ENCODE results near the gene KAT6B. TPM values are rescaled to one million over a fixed set of nuclear protein-coding genes. Genes with fewer than 3 reads are reported as not detected.
"Not testable (repeated sequence)": the region's sequence is repeated elsewhere in the genome, so short reads cannot be mapped to it uniquely, and the experiment has no call there.

Gene KAT6B
- total RNA-seq, 1 donor from 2014 or later, result 48.3 TPM

DNA sequence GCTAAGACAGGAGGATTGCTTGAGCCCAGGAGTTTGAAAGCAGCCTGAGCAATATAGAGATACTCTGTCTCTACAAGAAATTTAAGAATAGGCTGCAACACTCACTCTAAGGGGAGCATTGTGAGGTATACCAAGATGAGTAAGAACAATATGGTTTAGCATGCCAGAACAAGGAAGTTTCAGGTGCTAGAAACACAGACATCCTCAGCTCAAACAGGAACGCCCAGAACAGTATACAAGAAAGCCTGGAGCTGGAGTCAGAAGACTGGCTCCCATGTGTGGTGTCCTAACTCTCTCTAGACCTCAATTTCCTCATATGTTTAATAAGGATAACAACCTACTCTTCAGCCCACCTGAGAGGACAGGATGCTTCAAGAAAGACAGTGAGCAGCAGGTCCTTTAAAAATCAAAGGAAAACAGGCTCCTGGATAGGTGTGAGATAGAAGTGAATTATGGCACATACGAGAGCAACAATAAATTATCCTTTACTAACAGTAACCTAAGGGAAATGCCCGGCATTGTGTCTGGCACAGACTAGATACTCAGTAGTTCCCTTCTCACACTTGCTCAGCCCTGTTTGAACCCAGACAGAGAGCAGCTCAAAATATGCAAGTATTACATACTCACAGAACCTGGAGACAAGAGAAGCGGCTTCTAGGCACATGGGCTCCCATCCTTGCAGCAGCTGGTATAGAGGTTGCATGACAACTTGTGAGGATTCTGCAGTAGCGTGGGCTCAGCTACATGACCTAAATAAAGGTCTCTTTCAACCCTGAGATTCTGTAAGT, 45.4 kb downstream of the KAT6B start:
- H3K27ac Mint-ChIP-seq, result no peak overlapping the region
- TF ChIP-seq, protein P1, sequence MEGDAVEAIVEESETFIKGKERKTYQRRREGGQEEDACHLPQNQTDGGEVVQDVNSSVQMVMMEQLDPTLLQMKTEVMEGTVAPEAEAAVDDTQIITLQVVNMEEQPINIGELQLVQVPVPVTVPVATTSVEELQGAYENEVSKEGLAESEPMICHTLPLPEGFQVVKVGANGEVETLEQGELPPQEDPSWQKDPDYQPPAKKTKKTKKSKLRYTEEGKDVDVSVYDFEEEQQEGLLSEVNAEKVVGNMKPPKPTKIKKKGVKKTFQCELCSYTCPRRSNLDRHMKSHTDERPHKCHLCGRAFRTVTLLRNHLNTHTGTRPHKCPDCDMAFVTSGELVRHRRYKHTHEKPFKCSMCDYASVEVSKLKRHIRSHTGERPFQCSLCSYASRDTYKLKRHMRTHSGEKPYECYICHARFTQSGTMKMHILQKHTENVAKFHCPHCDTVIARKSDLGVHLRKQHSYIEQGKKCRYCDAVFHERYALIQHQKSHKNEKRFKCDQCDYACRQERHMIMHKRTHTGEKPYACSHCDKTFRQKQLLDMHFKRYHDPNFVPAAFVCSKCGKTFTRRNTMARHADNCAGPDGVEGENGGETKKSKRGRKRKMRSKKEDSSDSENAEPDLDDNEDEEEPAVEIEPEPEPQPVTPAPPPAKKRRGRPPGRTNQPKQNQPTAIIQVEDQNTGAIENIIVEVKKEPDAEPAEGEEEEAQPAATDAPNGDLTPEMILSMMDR (conservative IDR thresholded peaks at IDR 0.05), result no peak
- H3K27me3 Mint-ChIP-seq, result no peaks in the 10 kb centered on the region
- H3K9me3 Mint-ChIP-seq, result no peaks in the 10 kb centered on the region
- peaks cover 24% of the 10 kb centered on the region for H3K4me1 Mint-ChIP-seq (ENCODE audit: unreplicated experiment)
- no peak for DNase-seq (ENCODE audit: extremely low spot score, unreplicated experiment)
- H3K4me3 Mint-ChIP-seq, result no peak overlapping the region
- no peaks in the 10 kb centered on the region for H3K36me3 Mint-ChIP-seq

DNA sequence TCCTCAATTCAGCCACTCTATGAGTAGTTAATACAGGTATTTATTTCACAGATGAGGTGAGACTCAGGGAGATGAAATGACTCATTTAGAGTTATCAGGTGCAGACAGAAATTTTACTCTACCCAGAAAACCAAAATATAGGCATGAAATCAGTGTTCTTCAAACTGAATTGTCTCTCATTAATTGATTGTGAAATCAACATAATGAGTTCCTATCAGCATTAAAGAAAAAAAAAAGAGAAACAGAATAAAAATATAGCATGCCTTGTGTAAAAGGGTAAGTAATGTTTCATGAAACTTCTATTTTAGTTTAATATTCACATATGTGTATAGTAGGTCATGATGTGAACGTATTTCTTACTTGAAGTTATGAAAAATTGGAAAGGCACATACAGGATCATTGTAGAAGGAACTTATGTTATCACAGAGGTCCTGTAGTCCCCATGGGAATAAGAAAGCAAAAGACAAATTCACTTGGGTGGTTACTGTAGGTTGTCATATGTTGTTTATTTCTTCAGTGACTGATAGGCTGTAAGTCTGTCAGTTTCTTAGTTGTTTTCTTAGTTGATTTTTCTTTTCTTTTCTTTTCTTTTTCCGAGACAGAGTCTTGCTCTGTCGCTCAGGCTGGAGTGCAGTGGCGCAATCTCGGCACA, 47.5 kb downstream of the KAT6B start:
- H3K27me3 Mint-ChIP-seq, result no peaks in the 10 kb centered on the region

DNA sequence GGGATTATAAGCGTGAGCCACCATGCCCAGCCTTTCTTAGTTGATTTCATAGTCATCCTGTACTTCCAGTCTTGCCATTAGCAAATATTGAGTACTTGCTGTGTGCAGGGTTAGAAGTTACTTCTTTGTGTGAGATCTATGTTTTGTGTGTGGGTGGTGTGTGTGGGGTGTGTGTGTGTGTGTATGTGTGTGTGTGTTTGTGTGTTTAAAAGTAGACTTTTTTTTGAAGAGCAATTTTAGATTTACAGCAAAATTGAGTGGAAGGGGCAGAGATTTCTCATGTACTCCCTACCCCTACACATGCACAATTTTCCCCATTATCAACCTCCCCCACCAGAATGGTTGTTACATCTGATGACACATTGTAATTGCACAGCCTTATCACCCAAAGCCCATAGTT, 48.2 kb downstream of the KAT6B start:
- no peaks in the 10 kb centered on the region for H3K9me3 Mint-ChIP-seq
- H3K27ac Mint-ChIP-seq, result no peak overlapping the region
- peaks cover 24% of the 10 kb centered on the region for H3K4me1 Mint-ChIP-seq (ENCODE audit: unreplicated experiment)
- H3K36me3 Mint-ChIP-seq, result no peaks in the 10 kb centered on the region
- no peak for DNase-seq (ENCODE audit: extremely low spot score, unreplicated experiment)
- no peak overlapping the region for H3K4me3 Mint-ChIP-seq
- TF ChIP-seq, protein P1 (conservative IDR thresholded peaks at IDR 0.05), result no peak
- no peaks in the 10 kb centered on the region for H3K27me3 Mint-ChIP-seq

More for the DNA sequence above, 47.5 kb downstream of the KAT6B start:
- no peak for DNase-seq (ENCODE audit: extremely low spot score, unreplicated experiment)
- TF ChIP-seq, protein P1 (conservative IDR thresholded peaks at IDR 0.05), result no peak
- Mint-ChIP-seq H3K4me1 (ENCODE audit: unreplicated experiment) (peaks cover 24% of the 10 kb centered on the region), H3K4me3 (no peak overlapping the region), H3K36me3 (no peaks in the 10 kb centered on the region), H3K9me3 (no peaks in the 10 kb centered on the region), H3K27ac (no peak overlapping the region)

DNA sequence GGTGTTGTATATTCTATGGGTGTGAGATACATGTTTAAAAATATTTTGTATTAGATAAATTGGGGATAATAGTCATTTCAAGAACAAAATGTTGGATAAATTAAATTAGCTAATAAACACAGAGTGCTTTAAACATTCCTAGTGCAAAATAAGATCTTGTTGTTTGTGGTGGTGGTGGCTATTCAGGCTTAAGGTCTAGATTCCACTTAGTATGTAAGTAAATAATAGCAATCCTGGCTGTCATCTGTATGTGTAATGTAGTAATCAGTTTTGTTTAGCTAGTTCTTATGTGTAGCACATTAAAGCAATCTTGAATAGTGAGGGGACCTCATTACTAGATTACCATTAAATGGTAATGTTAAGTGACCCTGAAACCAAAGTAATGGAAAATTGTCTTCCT, 48.7 kb downstream of the KAT6B start:
- H3K27me3 Mint-ChIP-seq, result no peaks in the 10 kb centered on the region
- H3K9me3 Mint-ChIP-seq, result no peaks in the 10 kb centered on the region
- no peak overlapping the region for H3K27ac Mint-ChIP-seq
- H3K36me3 Mint-ChIP-seq, result no peaks in the 10 kb centered on the region
- H3K4me1 Mint-ChIP-seq (ENCODE audit: unreplicated experiment), result peaks cover 24% of the 10 kb centered on the region
- DNase-seq (ENCODE audit: extremely low spot score, unreplicated experiment), result no peak
- no peak overlapping the region for H3K4me3 Mint-ChIP-seq
- TF ChIP-seq, protein P1 (conservative IDR thresholded peaks at IDR 0.05), result no peak

DNA sequence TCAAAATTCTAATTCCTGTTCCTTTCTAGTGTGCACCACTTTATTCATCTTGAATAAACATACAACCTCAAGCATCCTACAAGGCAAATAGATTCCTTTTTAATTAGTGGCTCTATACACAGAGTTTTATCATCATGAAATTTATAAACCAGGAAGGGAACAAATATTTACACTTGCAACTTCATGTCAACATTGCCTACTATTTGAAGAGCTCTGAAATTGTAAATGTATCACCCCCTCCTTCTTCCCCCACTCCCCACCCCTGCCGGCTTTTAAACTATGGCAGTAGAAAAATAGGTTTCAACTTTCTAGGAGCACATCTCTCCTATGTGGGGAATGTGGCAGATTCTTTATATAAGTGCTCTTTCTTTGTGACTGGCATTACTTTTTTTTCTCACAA, 49.6 kb downstream of the KAT6B start:
- no peaks in the 10 kb centered on the region for H3K36me3 Mint-ChIP-seq
- TF ChIP-seq, protein P1 (conservative IDR thresholded peaks at IDR 0.05), result no peak
- H3K4me1 Mint-ChIP-seq (ENCODE audit: unreplicated experiment), result peaks cover 24% of the 10 kb centered on the region
- no peak overlapping the region for H3K27ac Mint-ChIP-seq
- no peaks in the 10 kb centered on the region for H3K9me3 Mint-ChIP-seq
- no peak overlapping the region for H3K4me3 Mint-ChIP-seq
- no peak for DNase-seq (ENCODE audit: extremely low spot score, unreplicated experiment)
- no peaks in the 10 kb centered on the region for H3K27me3 Mint-ChIP-seq

DNA sequence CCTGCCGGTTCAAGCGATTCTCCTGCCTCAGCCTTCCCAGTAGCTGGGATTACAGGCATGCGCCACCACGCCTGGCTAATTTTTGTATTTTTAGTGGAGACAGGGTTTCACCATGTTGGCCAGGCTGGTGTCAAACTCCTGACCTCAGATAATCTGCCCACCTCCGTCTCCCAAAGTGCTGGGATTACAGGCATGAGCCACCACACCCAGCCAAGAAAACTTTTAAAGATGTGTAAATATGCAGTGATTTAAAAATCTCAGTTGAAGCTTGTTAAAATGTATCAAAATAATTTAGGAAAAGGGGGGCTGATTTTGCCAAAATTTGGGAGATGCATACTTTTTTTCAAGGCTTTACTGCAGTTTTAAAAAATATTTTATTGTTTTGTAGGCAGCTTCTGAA, 50.7 kb downstream of the KAT6B start:
- DNase-seq (ENCODE audit: extremely low spot score, unreplicated experiment); H3K27ac Mint-ChIP-seq; H3K4me3 Mint-ChIP-seq; H3K9me3 Mint-ChIP-seq; H3K27me3 Mint-ChIP-seq; H3K36me3 Mint-ChIP-seq: not testable (repeated sequence)
- H3K4me1 Mint-ChIP-seq (ENCODE audit: unreplicated experiment), result peaks cover 19% of the 10 kb centered on the region
